SK-N-SH (cell line): ENCODE measurements around the gene TMEM269. TPM values are rescaled to one million over a fixed set of nuclear protein-coding genes. Genes with fewer than 3 reads are reported as not detected.

ENCODE experiments used
- CTCF ChIA-PET: fragments of 300-600, 350-600 bp; formaldehyde crosslinking; extraction: SDS; loops from one replicate; lab custom pipeline; 2021; lab: Yijun Ruan, JAX
- POLR2A ChIA-PET: fragments of 350-600 bp; sonication (Branson Sonifier 250); formaldehyde crosslinking; extraction: SDS; loops from one replicate; lab custom pipeline; 2020; ENCODE audit warnings: antibody characterized with exemption, inconsistent platforms; lab: Yijun Ruan, JAX
- DNase-seq: peaks from one replicate; pipeline ENCODE4 v3.0.0; 2012
- H2AFZ ChIP-seq: fragments of 200-600 bp; sonication (generic); 2 replicates; pipeline ENCODE4 v1.8.1; 2016; ENCODE audit warnings: antibody characterized with exemption, mild to moderate bottlenecking, low read depth
- H3F3A ChIP-seq: fragments of 200-600 bp; sonication (generic); replicated peaks from 2 replicates; pipeline ENCODE3; 2016; ENCODE audit warnings: antibody characterized with exemption, mild to moderate bottlenecking; ENCODE audit not compliant: insufficient read depth
- H3K27ac ChIP-seq, 2 experiments: fragments of 200-500 bp in 1 of 2; fragments of 200-600 bp in 1 of 2; sonication (Bioruptor generic) in 1 of 2; sonication (generic), shearing (Covaris generic) in 1 of 2; 2 replicates each; pipeline versions ENCODE4 v1.5.1 to v1.6.1; 2014 to 2016; ENCODE audit warnings: low read depth in 2 of 2, inconsistent platforms in 1 of 2, low read length in 1 of 2, mild to moderate bottlenecking in 1 of 2, mixed read lengths in 1 of 2
- H3K27me3 ChIP-seq: fragments of 200-600 bp; sonication (generic), shearing (Covaris generic); 2 replicates; pipeline ENCODE4 v1.6.1; 2016; ENCODE audit warnings: mixed run types; ENCODE audit not compliant: insufficient read depth
- H3K36me3 ChIP-seq, 2 experiments: fragments of 200-500 bp in 1 of 2; fragments of 200-600 bp in 1 of 2; sonication (Bioruptor generic) in 1 of 2; sonication (generic) in 1 of 2; replicated peaks in 1 of 2; 2 replicates each; pipeline versions ENCODE3 to v1.5.1; 2014 to 2016; ENCODE audit warnings: low read length in 1 of 2, mild to moderate bottlenecking in 1 of 2; ENCODE audit not compliant: insufficient read depth in 2 of 2, control insufficient read depth in 1 of 2
- H3K4me1 ChIP-seq, 2 experiments: fragments of 200-500 bp in 1 of 2; fragments of 200-600 bp in 1 of 2; sonication (Bioruptor generic) in 1 of 2; sonication (generic), shearing (Covaris generic) in 1 of 2; 2 replicates each; pipeline versions ENCODE4 v1.5.1 to v1.6.1; 2014 to 2016; ENCODE audit warnings: low read depth in 1 of 2, low read length in 1 of 2, mixed run types in 1 of 2; ENCODE audit not compliant: insufficient read depth in 2 of 2, control insufficient read depth in 1 of 2
- H3K4me2 ChIP-seq: fragments of 200-600 bp; sonication (generic), shearing (Covaris generic); 2 replicates; pipeline ENCODE4 v1.6.1; 2017; ENCODE audit warnings: mixed run types
- H3K4me3 ChIP-seq, 2 experiments: fragments of 200-500 bp in 1 of 2; fragments of 200-600 bp in 1 of 2; sonication (Bioruptor generic) in 1 of 2; sonication (generic), shearing (Covaris generic) in 1 of 2; 2 replicates each; pipeline versions ENCODE4 v1.5.1 to v1.8.1; 2014 to 2016; ENCODE audit warnings: low read depth in 2 of 2, inconsistent platforms in 1 of 2, low read length in 1 of 2, mild to moderate bottlenecking in 1 of 2, mixed read lengths in 1 of 2, moderate library complexity in 1 of 2
- H3K79me2 ChIP-seq: fragments of 200-600 bp; sonication (generic); 2 replicates; pipeline ENCODE4 v1.8.1; 2017; ENCODE audit warnings: mild to moderate bottlenecking; ENCODE audit not compliant: insufficient read depth
- H3K9ac ChIP-seq: fragments of 200-600 bp; sonication (generic); 2 replicates; pipeline ENCODE4 v1.6.1; 2017; ENCODE audit warnings: mixed run types
- H3K9me2 ChIP-seq: fragments of 200-600 bp; sonication (generic); 2 replicates; pipeline ENCODE4 v1.6.1; 2017; ENCODE audit warnings: mixed run types
- H3K9me3 ChIP-seq: fragments of 200-600 bp; sonication (generic); 2 replicates; pipeline ENCODE4 v1.6.1; 2017; ENCODE audit warnings: mixed run types, mild to moderate bottlenecking, moderate library complexity
- H4K20me1 ChIP-seq: fragments of 200-600 bp; sonication (generic); 2 replicates; pipeline ENCODE4 v1.6.1; 2017; ENCODE audit warnings: mild to moderate bottlenecking, mixed run types; ENCODE audit not compliant: insufficient read depth
- CHD2 ChIP-seq: fragments of 150-350 bp; IDR thresholded peaks from 2 replicates; pipeline ENCODE4 v1.6.1; 2018; ENCODE audit warnings: low read length; ENCODE audit not compliant: partially characterized antibody
- CTCF ChIP-seq: fragments of 200-600 bp; sonication (generic); IDR thresholded peaks from 2 replicates; pipeline ENCODE4 v1.6.1; 2017; ENCODE audit warnings: antibody characterized with exemption, mild to moderate bottlenecking, moderate library complexity
- ELF1 ChIP-seq: IDR thresholded peaks from 2 replicates; pipeline ENCODE4 v1.4.0; 2012
- EP300 ChIP-seq, 2 experiments: IDR thresholded peaks; 2 replicates each; pipeline versions ENCODE4 v1.4.0 to v1.6.1; 2012; ENCODE audit warnings: borderline replicate concordance in 1 of 2, low read depth in 1 of 2, low read length in 1 of 2
- EZH2phosphoT487 ChIP-seq: fragments of 200-600 bp; sonication (generic); IDR thresholded peaks from 2 replicates; pipeline ENCODE4 v1.6.1; 2017; ENCODE audit warnings: low read depth, mixed run types, mild to moderate bottlenecking, antibody characterized with exemption, moderate library complexity, borderline replicate concordance
- IRF3 ChIP-seq: fragments of 150-350 bp; IDR thresholded peaks from 2 replicates; pipeline ENCODE4 v1.6.1; 2016; ENCODE audit warnings: mild to moderate bottlenecking, low read depth, low read length
- MAX ChIP-seq: IDR thresholded peaks from 2 replicates; pipeline ENCODE4 v1.4.0; 2012; ENCODE audit warnings: low read depth
- MXI1 ChIP-seq: IDR thresholded peaks from 2 replicates; pipeline ENCODE4 v1.6.1; 2012; ENCODE audit warnings: mild to moderate bottlenecking, low read depth, low read length, improper control_type of control experiment
- NFIC ChIP-seq: IDR thresholded peaks from 2 replicates; pipeline ENCODE4 v1.4.0; 2012; ENCODE audit warnings: borderline replicate concordance
- NRF1 ChIP-seq: IDR thresholded peaks from 2 replicates; pipeline ENCODE4 v1.6.1; 2012; ENCODE audit warnings: low read depth, mild to moderate bottlenecking, low read length
- POLR2AphosphoS5 ChIP-seq: IDR thresholded peaks from 2 replicates; pipeline ENCODE4 v1.6.1; 2012; ENCODE audit warnings: low read depth, low read length
- RCOR1 ChIP-seq: fragments of 150-350 bp; IDR thresholded peaks from 2 replicates; pipeline ENCODE4 v1.6.1; 2017; ENCODE audit warnings: antibody characterized with exemption, low read length
- RXRA ChIP-seq: IDR thresholded peaks from 2 replicates; pipeline ENCODE4 v1.4.0; 2012; ENCODE audit warnings: low read depth, mild to moderate bottlenecking, borderline replicate concordance
- TAF1 ChIP-seq: IDR thresholded peaks from 2 replicates; pipeline ENCODE4 v1.6.1; 2012; ENCODE audit warnings: low read depth, mild to moderate bottlenecking, low read length, moderate library complexity, borderline replicate concordance
- TCF12 ChIP-seq: IDR thresholded peaks from 2 replicates; pipeline ENCODE4 v1.4.0; 2012
- TEAD4 ChIP-seq: IDR thresholded peaks from 2 replicates; pipeline ENCODE4 v1.4.0; 2012; ENCODE audit warnings: mild to moderate bottlenecking, borderline replicate concordance; ENCODE audit not compliant: insufficient read depth
- USF1 ChIP-seq: IDR thresholded peaks from 2 replicates; pipeline ENCODE4 v1.4.0; 2012; ENCODE audit warnings: low read depth, borderline replicate concordance
- USF2 ChIP-seq: fragments of 150-350 bp; IDR thresholded peaks from 2 replicates; pipeline ENCODE4 v1.6.1; 2017; ENCODE audit warnings: antibody characterized with exemption, low read length, low read depth, borderline replicate concordance
- YY1 ChIP-seq: IDR thresholded peaks from 2 replicates; pipeline ENCODE4 v1.4.0; 2012; ENCODE audit warnings: low read depth, mild to moderate bottlenecking
- WGBS: methylation state at CpG from one replicate; pipeline ENCODE4 v1.1.6; 2017; ENCODE audit warnings: low lambda C conversion rate; 5-methylcytosine and 5-hydroxymethylcytosine counted together
- polyA plus RNA-seq, 3 experiments: library from polyadenylated mRNA; depleted of rRNA; stranded (reverse); fragments of >200 nt; gene quantifications; 2 replicates each; pipeline ENCODE4 v1.2.3, GENCODE V29; 2012

TMEM269 gene
- polyA plus RNA-seq, 1 of the 3 experiments (the other 2 are of a cell fraction) = 0.05 TPM

- no peak for TF ChIP-seq TCF12
- no peak for TF ChIP-seq MAX
- no peak for TF ChIP-seq USF1
- no peak; the same call in 1 of the 2 replicates for TF ChIP-seq MXI1
Observed at GRCh38 chr1:42815941-42816584, 31.3 kb downstream of the TMEM269 start (continued).

GRCh38 chr1:42816585-42817439, 32.0 kb downstream of the TMEM269 start, which contains the start of the genes ERMAP and SVBP:
TSS of gene ERMAP (plus strand) at chr1:42817122. CDS start at chr1:42830449, 13,327 bp downstream.
TSS of gene SVBP (minus strand) at chr1:42817397. CDS start at chr1:42816544, 853 bp downstream.
- Histone ChIP-seq H3K4me3 (peak within 1 kb of the TSS; percentile 76 to 85), H3K9me2 (no peaks in the 10 kb centered on the region), H3K27me3 (no peaks in the 10 kb centered on the region), H3K9me3 (no peaks in the 10 kb centered on the region), H3K4me1 (peaks cover 9 to 12% of the 10 kb centered on the region in 2 experiments; a peak in 2 of 4 replicates), H3K9ac (peak within 1 kb of the TSS; percentile 98), H3K36me3 (peaks cover 0 to 10% of the 10 kb centered on the region in 2 experiments), H3K79me2 (peaks cover 30% of the 10 kb centered on the region), H3K27ac (peak within 1 kb of the TSS; percentile 98 to 99), H3F3A (peaks cover 4% of the 10 kb centered on the region), H2AFZ (peak within 1 kb of the TSS; percentile 94), H4K20me1 (no peaks in the 10 kb centered on the region), H3K4me2 (peak within 1 kb of the TSS; percentile 87)
- ChIA-PET CTCF (interaction anchor here (1.2 to 1.9 kb wide), 6 partner anchors 10 to 97 kb away, joined by 3 to 7 read pairs (median 6); partner anchors contain the start of gene ZNF691), POLR2A (interaction anchor here (0.7 to 1.5 kb wide), 6 partner anchors 17 to 257 kb away, joined by 3 to 5 read pairs (median 3); partner anchors contain the start of gene ZNF691)
- DNase-seq = peak; percentile 98
- WGBS = 3% methylated on average over 5 of the region's 66 CpGs
- TF ChIP-seq RCOR1 (no peak), ELF1 (peak; percentile 14; the same call in 1 of the 2 replicates), USF1 (no peak), NRF1 (peak; percentile 82), YY1 (peak; percentile 88), EP300 (IDR thresholded peaks at IDR 0.05; ENCODE audit: borderline replicate concordance in 1 of 2, low read depth in 1 of 2, low read length in 1 of 2) (0 out of 4 replicates have a peak, but pooled peaks of 1 of the 2 experiments have one; percentile 14), TAF1 (peak; percentile 81; the same call in 1 of the 2 replicates), USF2 (no peak), CHD2 (no peak), RXRA (no peak), EZH2phosphoT487 (no peak), TEAD4 (no peak), CTCF (no peak), POLR2AphosphoS5 (peak; percentile 73), TCF12 (no peak), IRF3 (no peak), NFIC (peak; percentile 54), MXI1 (peak; percentile 46; the same call in 1 of the 2 replicates)
